PC-3 (cell line): ENCODE measurements around the gene MUC6. TPM values are rescaled to one million over a fixed set of nuclear protein-coding genes. Genes with fewer than 3 reads are reported as not detected.

Experiments used
- ATAC-seq: fragments of 200-7000 bp; cut with Tn5 transposase; 2 replicates; pipeline ENCODE4 v1.9.1; 2020; ENCODE audit warnings: mild to moderate bottlenecking, moderate library complexity
- BruUV-seq: library from RNA; stranded (reverse); fragments of 400-500 nt; replicated peaks from 2 replicates; lab custom pipeline; 2021; lab: Mats Ljungman, UMichigan
- CTCF ChIA-PET: fragments of 300-600 bp; sonication (Branson Sonifier 250); formaldehyde crosslinking; loops from one replicate; lab custom pipeline; 2022; ENCODE audit warnings: antibody characterized with exemption; lab: Charles Lee
- POLR2A ChIA-PET: fragments of 300-600 bp; sonication (Branson Sonifier 250); formaldehyde crosslinking; loops from one replicate; lab custom pipeline; 2022; ENCODE audit warnings: antibody characterized with exemption; ENCODE audit not compliant: unreplicated experiment; lab: Charles Lee
- DNase-seq: peaks from one replicate; pipeline ENCODE4 v3.0.0-alpha.2; 2015
- H2AFZ ChIP-seq: fragments of 300-600 bp; sonication (generic); 2 replicates; pipeline ENCODE4 v1.6.0; 2016; ENCODE audit warnings: antibody characterized with exemption, low read length
- H3F3A ChIP-seq: fragments of 300-600 bp; sonication (generic); one replicate; pipeline ENCODE4 v1.6.0; 2017; ENCODE audit warnings: antibody characterized with exemption, low read length, control low read depth, mild to moderate bottlenecking; ENCODE audit not compliant: unreplicated experiment
- H3K27ac ChIP-seq: fragments of 300-600 bp; sonication (generic); 2 replicates; pipeline ENCODE4 v1.5.1; 2016; ENCODE audit warnings: mild to moderate bottlenecking, low read length
- H3K27me3 ChIP-seq: fragments of 300-600 bp; sonication (generic); 2 replicates; pipeline ENCODE4 v1.6.1; 2016; ENCODE audit warnings: low read length, mixed read lengths
- H3K36me3 ChIP-seq: fragments of 300-600 bp; sonication (generic); 2 replicates; pipeline ENCODE4 v1.6.1; 2016; ENCODE audit warnings: low read depth, mixed run types, low read length, mixed read lengths
- H3K4me1 ChIP-seq: fragments of 300-600 bp; sonication (generic); 2 replicates; pipeline ENCODE4 v1.5.1; 2016; ENCODE audit warnings: low read length; ENCODE audit not compliant: insufficient read depth
- H3K4me2 ChIP-seq: fragments of 300-600 bp; sonication (generic); 2 replicates; pipeline ENCODE4 v1.6.0; 2016; ENCODE audit warnings: low read length
- H3K4me3 ChIP-seq: fragments of 300-600 bp; sonication (generic); 2 replicates; pipeline ENCODE4 v1.5.1; 2016; ENCODE audit warnings: mild to moderate bottlenecking, low read length, mixed read lengths
- H3K79me2 ChIP-seq: fragments of 300-600 bp; sonication (generic); 2 replicates; pipeline ENCODE4 v1.6.1; 2017; ENCODE audit warnings: low read length, mixed read lengths
- H3K9ac ChIP-seq: fragments of 300-600 bp; sonication (generic); 2 replicates; pipeline ENCODE4 v1.6.0; 2016; ENCODE audit warnings: mild to moderate bottlenecking, low read length
- H3K9me2 ChIP-seq: fragments of 300-600 bp; sonication (generic); replicated peaks from 2 replicates; pipeline ENCODE4 v1.6.1; 2016; ENCODE audit warnings: mixed run types, low read length, mixed read lengths
- H3K9me3 ChIP-seq: fragments of 300-600 bp; sonication (generic); 2 replicates; pipeline ENCODE4 v1.6.1; 2016; ENCODE audit warnings: low read length, mixed read lengths
- H4K20me1 ChIP-seq: fragments of 300-600 bp; sonication (generic); 2 replicates; pipeline ENCODE4 v1.6.1; 2016; ENCODE audit warnings: low read length, mixed read lengths
- EZH2 ChIP-seq: fragments of 300-600 bp; sonication (generic); IDR thresholded peaks from one replicate; pipeline ENCODE4 v1.6.1; 2017; ENCODE audit warnings: antibody characterized with exemption, mild to moderate bottlenecking, low read length; ENCODE audit not compliant: unreplicated experiment
- EZH2phosphoT487 ChIP-seq: fragments of 300-600 bp; sonication (generic); IDR thresholded peaks from 2 replicates; pipeline ENCODE4 v1.6.1; 2018; ENCODE audit warnings: mild to moderate bottlenecking, antibody characterized with exemption, low read length, borderline replicate concordance
- intact Hi-C: fragments of 100-400 bp; cut with micrococcal nuclease; formaldehyde crosslinking; loops from 2 replicates; pipeline ENCODE4 v1.9.0; 2023
- total RNA-seq: library from RNA; depleted of rRNA; stranded (reverse); fragments of >200 nt; gene quantifications from 2 replicates; pipeline ENCODE4 v1.2.3, GENCODE V29; 2014
- TF ChIP-seq, protein P1 (sequence below): fragments of 300-600 bp; sonication (generic); conservative IDR thresholded peaks from 2 replicates; pipeline ENCODE4 v1.5.1; 2017; ENCODE audit warnings: antibody characterized with exemption, low read depth, mild to moderate bottlenecking, low read length

The MUC6 gene
- total RNA-seq, 1 experiment from 2014 or later: 0.18 TPM

DNA sequence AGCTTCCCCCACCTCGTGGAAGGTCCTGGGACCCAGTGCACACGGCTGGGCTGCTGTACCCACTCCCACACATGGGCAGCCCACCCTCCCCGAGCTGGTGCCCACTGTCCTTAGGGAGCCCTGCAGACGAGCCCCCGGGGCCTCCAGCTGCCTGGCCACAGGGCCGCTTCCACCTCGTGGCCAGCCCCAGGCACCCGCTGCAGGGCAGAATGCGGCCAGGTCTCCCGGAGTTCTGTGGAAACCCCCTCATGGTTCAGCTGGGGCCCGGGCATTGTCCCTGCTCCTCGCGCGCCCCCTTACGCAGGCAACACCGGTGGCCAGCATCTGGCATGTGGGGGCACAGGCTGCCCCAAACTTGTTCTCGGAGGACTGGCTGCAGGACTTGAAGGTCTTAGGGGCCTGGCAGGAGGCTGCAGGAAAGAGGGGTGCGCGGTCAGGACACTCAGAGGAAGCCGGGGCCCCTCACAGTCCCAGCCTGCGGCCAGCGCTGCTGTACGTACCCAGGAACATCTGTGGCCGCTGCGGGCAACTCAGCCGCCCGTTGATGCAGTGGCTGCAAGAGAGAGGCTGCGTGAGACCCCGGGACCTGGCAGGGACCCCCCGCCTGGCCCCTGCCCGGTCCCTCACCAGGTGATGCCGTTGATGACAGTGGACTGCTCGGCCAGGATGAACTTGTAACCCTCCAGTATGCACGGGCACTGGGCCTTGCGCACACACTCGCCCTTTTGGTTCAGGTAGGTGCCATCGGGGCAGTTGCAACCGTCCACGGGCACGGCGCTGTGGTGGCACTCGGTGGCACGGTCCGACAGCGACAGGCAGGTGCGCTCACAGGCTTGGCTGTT is 9.7 kb downstream of the MUC6 start:
- intact Hi-C loops: no loop called here
- ChIA-PET POLR2A (no interaction called here), CTCF (no interaction called here)
- Histone ChIP-seq H3K27me3 (no peaks in the 10 kb centered on the region), H4K20me1 (no peaks in the 10 kb centered on the region), H3K9me3 (no peaks in the 10 kb centered on the region), H3K9ac (no peak overlapping the region), H3K9me2 (no peaks in the 10 kb centered on the region), H3K4me1 (no peaks in the 10 kb centered on the region), H3K4me2 (no peak overlapping the region), H3K27ac (no peak overlapping the region), H2AFZ (no peak overlapping the region), H3K79me2 (no peaks in the 10 kb centered on the region), H3F3A (no peaks in the 10 kb centered on the region), H3K4me3 (no peak overlapping the region), H3K36me3 (no peaks in the 10 kb centered on the region)
- TF ChIP-seq, protein P1, sequence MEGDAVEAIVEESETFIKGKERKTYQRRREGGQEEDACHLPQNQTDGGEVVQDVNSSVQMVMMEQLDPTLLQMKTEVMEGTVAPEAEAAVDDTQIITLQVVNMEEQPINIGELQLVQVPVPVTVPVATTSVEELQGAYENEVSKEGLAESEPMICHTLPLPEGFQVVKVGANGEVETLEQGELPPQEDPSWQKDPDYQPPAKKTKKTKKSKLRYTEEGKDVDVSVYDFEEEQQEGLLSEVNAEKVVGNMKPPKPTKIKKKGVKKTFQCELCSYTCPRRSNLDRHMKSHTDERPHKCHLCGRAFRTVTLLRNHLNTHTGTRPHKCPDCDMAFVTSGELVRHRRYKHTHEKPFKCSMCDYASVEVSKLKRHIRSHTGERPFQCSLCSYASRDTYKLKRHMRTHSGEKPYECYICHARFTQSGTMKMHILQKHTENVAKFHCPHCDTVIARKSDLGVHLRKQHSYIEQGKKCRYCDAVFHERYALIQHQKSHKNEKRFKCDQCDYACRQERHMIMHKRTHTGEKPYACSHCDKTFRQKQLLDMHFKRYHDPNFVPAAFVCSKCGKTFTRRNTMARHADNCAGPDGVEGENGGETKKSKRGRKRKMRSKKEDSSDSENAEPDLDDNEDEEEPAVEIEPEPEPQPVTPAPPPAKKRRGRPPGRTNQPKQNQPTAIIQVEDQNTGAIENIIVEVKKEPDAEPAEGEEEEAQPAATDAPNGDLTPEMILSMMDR: no peak
- TF ChIP-seq EZH2: no peak
- no peak for TF ChIP-seq EZH2phosphoT487
- ATAC-seq (no peak), DNase-seq (no peak)
- BruUV-seq: no TSS peak

DNA sequence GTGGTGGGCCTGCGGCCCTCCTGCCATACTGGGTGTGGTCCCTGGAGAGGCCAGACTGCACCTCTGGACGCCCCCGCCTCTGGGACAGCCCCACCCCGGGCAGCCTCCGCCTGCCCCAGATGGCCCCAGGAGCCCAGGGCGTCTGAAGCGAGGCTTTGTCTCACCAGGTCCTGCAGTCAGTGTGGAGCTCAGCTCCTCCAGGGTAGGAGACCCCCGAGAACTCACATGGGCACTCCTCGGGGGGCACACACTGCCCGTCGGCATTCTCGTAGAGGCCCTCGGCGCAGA is 10.4 kb downstream of the MUC6 start:
- Histone ChIP-seq H3K4me1 (no peaks in the 10 kb centered on the region), H3K36me3 (no peaks in the 10 kb centered on the region), H3K4me2 (no peak overlapping the region), H3K27me3 (no peaks in the 10 kb centered on the region), H4K20me1 (no peaks in the 10 kb centered on the region), H3K9me2 (no peaks in the 10 kb centered on the region), H3K79me2 (no peaks in the 10 kb centered on the region), H3F3A (no peaks in the 10 kb centered on the region), H3K9me3 (no peaks in the 10 kb centered on the region), H2AFZ (no peak overlapping the region), H3K9ac (no peak overlapping the region), H3K4me3 (no peak overlapping the region), H3K27ac (no peak overlapping the region)
- ChIA-PET CTCF (no interaction called here), POLR2A (no interaction called here)
- no peak for DNase-seq
- ATAC-seq: no peak
- TF ChIP-seq, protein P1: no peak
- TF ChIP-seq EZH2: no peak
- intact Hi-C loops: no loop called here
- no TSS peak for BruUV-seq

DNA sequence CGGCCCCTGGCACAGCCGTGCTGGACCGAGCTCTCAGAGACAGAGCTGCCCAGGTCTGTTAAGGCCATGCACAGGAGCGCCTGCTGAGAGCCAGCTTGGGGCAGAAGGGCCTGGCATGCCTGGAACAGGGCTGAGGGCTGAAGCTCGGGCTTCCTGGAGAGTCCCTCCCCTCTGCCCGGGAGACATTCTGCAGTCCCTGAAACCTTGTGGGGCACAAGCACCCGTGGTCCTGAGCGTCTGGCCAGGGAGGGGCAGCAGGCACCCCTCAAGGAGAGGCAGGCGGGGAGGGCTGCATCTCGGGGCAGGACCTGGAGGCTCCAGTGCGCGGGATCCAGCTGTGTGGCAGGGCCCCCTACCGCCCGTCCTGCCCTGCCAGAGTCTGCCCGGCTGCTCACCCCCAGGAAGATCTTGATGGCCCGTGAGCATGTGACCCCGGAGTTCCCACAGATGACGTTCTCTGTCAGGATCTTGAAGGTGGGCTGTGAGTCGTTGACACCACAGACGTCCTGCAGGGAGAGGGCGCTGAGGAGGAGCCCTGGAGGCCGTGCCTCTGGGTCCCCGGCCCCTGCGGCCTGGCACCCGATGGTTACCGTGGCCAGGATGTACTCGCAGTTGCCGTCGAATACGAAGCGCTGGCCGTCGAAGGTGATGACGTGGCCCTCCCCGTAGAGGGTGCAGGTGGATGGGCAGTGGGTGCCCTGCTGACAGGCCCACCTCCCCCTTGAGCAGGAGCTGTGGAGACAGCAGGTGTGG is 10.9 kb downstream of the MUC6 start:
- H3K9me2 ChIP-seq: no peaks in the 10 kb centered on the region
- no peak overlapping the region for H3K27ac ChIP-seq
- ChIA-PET CTCF (no interaction called here), POLR2A (no interaction called here)
- TF ChIP-seq, protein P1: no peak
- no peak for TF ChIP-seq EZH2phosphoT487
- TF ChIP-seq EZH2: no peak
- ATAC-seq: peak; percentile 19
- H4K20me1 ChIP-seq: no peaks in the 10 kb centered on the region
- no peaks in the 10 kb centered on the region for H3F3A ChIP-seq
- no peak overlapping the region for H3K4me3 ChIP-seq
- BruUV-seq: no TSS peak
- no peaks in the 10 kb centered on the region for H3K4me1 ChIP-seq
- no peaks in the 10 kb centered on the region for H3K9me3 ChIP-seq
- no peak overlapping the region for H3K9ac ChIP-seq
- no peak overlapping the region for H2AFZ ChIP-seq
- no peak overlapping the region for H3K4me2 ChIP-seq
- intact Hi-C loops: no loop called here
- DNase-seq: no peak
- no peaks in the 10 kb centered on the region for H3K36me3 ChIP-seq
- no peaks in the 10 kb centered on the region for H3K79me2 ChIP-seq
- H3K27me3 ChIP-seq: no peaks in the 10 kb centered on the region
